HG03108 (cell line): ENCODE results near the gene PTGES2.

Experiments
- ATAC-seq: cut with Tn5 transposase; IDR thresholded peaks from one replicate; pipeline ENCODE4 v1.9.1; 2021; ENCODE audit warnings: moderate library complexity; ENCODE audit not compliant: unreplicated experiment

PTGES2 gene

GRCh38 chr9:128153947-128154695 lies 26.6 kb upstream of the PTGES2 start:
- ATAC-seq: no peak

- no peak for ATAC-seq
Observed at GRCh38 chr9:128153060-128153946, 25.8 kb upstream of the PTGES2 start.

GRCh38 chr9:128152133-128153059 lies 24.9 kb upstream of the PTGES2 start:
- no peak for ATAC-seq

GRCh38 chr9:128151309-128152132 lies 24.0 kb upstream of the PTGES2 start:
- no peak for ATAC-seq

- ATAC-seq: no peak
Observed at GRCh38 chr9:128150594-128151308, 23.2 kb upstream of the PTGES2 start.

GRCh38 chr9:128149951-128150593 lies 22.5 kb upstream of the PTGES2 start:
- ATAC-seq: no peak

- no peak for ATAC-seq
Observed at GRCh38 chr9:128149001-128149701, 21.6 kb upstream of the PTGES2 start, which contains the start of gene LCN2. LCN2 (plus strand) TSS chr9:128149453; CDS start chr9:128149526, 73 bp downstream.

- no peak for ATAC-seq
Observed at GRCh38 chr9:128148509-128149000, 21.0 kb upstream of the PTGES2 start.

- no peak for ATAC-seq
Observed at GRCh38 chr9:128146591-128147120, 19.1 kb upstream of the PTGES2 start.

GRCh38 chr9:128145951-128146351 lies 18.4 kb upstream of the PTGES2 start:
- ATAC-seq: no peak

- ATAC-seq: no peak
Observed at GRCh38 chr9:128145536-128145935, 18.0 kb upstream of the PTGES2 start.

GRCh38 chr9:128144239-128145181 lies 17.0 kb upstream of the PTGES2 start:
- no peak for ATAC-seq

- ATAC-seq: no peak
Observed at GRCh38 chr9:128143525-128144238, 16.2 kb upstream of the PTGES2 start.

GRCh38 chr9:128142596-128142995 lies 15.1 kb upstream of the PTGES2 start:
- no peak for ATAC-seq

- no peak for ATAC-seq
Observed at GRCh38 chr9:128142061-128142460, 14.5 kb upstream of the PTGES2 start.

- no peak for ATAC-seq
Observed at GRCh38 chr9:128141604-128142003, 14.1 kb upstream of the PTGES2 start.
